Glomerular visceral epithelial cell (primary cell): ENCODE data around the gene CFAP46.

Source experiments
- DNase-seq: peaks from one replicate; pipeline ENCODE4 v3.0.0-alpha.2; 2016; ENCODE audit errors: extremely low spot score

Gene CFAP46

GRCh38 chr10:132942101-132943057 is at the start of gene CFAP46:
Gene CFAP46, minus strand, starts transcription at chr10:132942570. Its CDS starts 86 bp downstream, at chr10:132942484.
- peak; percentile 63 for DNase-seq

- DNase-seq = no peak
These were observed 49.5 kb upstream of the CFAP46 start for GRCh38 chr10:132991706-132992432.

GRCh38 chr10:132990684-132991545 is 48.5 kb upstream of the CFAP46 start:
- no peak for DNase-seq

- no peak for DNase-seq
These were observed 47.4 kb upstream of the CFAP46 start for GRCh38 chr10:132989476-132990415.

- no peak for DNase-seq
These were observed 46.6 kb upstream of the CFAP46 start for GRCh38 chr10:132988988-132989387.

GRCh38 chr10:132987671-132988571 is 45.6 kb upstream of the CFAP46 start:
- DNase-seq = no peak

- no peak for DNase-seq
These were observed 44.6 kb upstream of the CFAP46 start for GRCh38 chr10:132986978-132987377.

GRCh38 chr10:132986576-132986975 is 44.2 kb upstream of the CFAP46 start:
- DNase-seq = no peak

- no peak for DNase-seq
These were observed 43.7 kb upstream of the CFAP46 start for GRCh38 chr10:132986076-132986475.

- no peak for DNase-seq
These were observed 43.2 kb upstream of the CFAP46 start for GRCh38 chr10:132985546-132985900.

- no peak for DNase-seq
These were observed 42.6 kb upstream of the CFAP46 start for GRCh38 chr10:132984801-132985545.

- DNase-seq = no peak
These were observed 41.6 kb upstream of the CFAP46 start for GRCh38 chr10:132984008-132984295.

GRCh38 chr10:132983252-132984007 is 41.1 kb upstream of the CFAP46 start:
- no peak for DNase-seq

GRCh38 chr10:132982301-132982989 is 40.1 kb upstream of the CFAP46 start:
- no peak for DNase-seq

GRCh38 chr10:132981746-132982145 is 39.4 kb upstream of the CFAP46 start:
- DNase-seq = no peak

- no peak for DNase-seq
These were observed 38.8 kb upstream of the CFAP46 start for GRCh38 chr10:132981173-132981555.

GRCh38 chr10:132980426-132981172 is 38.2 kb upstream of the CFAP46 start:
- DNase-seq = no peak
